HG03521 (cell line): ENCODE measurements around the gene ZBTB42.

Experiments used
- ATAC-seq: cut with Tn5 transposase; IDR thresholded peaks from one replicate; pipeline ENCODE4 v1.9.1; 2021; ENCODE audit warnings: mild to moderate bottlenecking, moderate library complexity; ENCODE audit not compliant: unreplicated experiment

Gene ZBTB42

GRCh38 chr14:104794631-104794992 lies 6.3 kb upstream of the ZBTB42 start:
- peak; percentile 1 for ATAC-seq

GRCh38 chr14:104794993-104795780 lies 5.7 kb upstream of the ZBTB42 start, which contains the start of gene AKT1:
TSS of gene AKT1 (minus strand) at chr14:104795748. CDS start at chr14:104792643, 3,105 bp downstream.
- peak; percentile 33 for ATAC-seq

- peak; percentile 33 for ATAC-seq
Observed at GRCh38 chr14:104795781-104796686, 4.9 kb upstream of the ZBTB42 start.

GRCh38 chr14:104796687-104797081 lies 4.2 kb upstream of the ZBTB42 start:
- no peak for ATAC-seq

GRCh38 chr14:104797115-104798044 lies 3.5 kb upstream of the ZBTB42 start:
- no peak for ATAC-seq

GRCh38 chr14:104798300-104799243 lies 2.3 kb upstream of the ZBTB42 start:
- ATAC-seq, result no peak

- ATAC-seq, result no peak
Observed at GRCh38 chr14:104799244-104800014, 1.5 kb upstream of the ZBTB42 start.

- ATAC-seq, result peak; percentile 50
Observed at GRCh38 chr14:104800015-104800770, 708 bp upstream of the ZBTB42 start.

GRCh38 chr14:104801520-104802393 lies 856 bp downstream of the ZBTB42 start:
- ATAC-seq, result no peak

GRCh38 chr14:104802394-104803184 lies 1.7 kb downstream of the ZBTB42 start:
- ATAC-seq, result no peak

GRCh38 chr14:104803280-104803911 lies 2.5 kb downstream of the ZBTB42 start:
- no peak for ATAC-seq

GRCh38 chr14:104803912-104804410 lies 3.1 kb downstream of the ZBTB42 start:
- no peak for ATAC-seq

- no peak for ATAC-seq
Observed at GRCh38 chr14:104804481-104805325, 3.8 kb downstream of the ZBTB42 start.

GRCh38 chr14:104805326-104805678 lies 4.4 kb downstream of the ZBTB42 start:
- ATAC-seq, result no peak
